Measurements from ENCODE around the gene PRCD.
"Not testable (repeated sequence)": the region's sequence is repeated elsewhere in the genome, so short reads cannot be mapped to it uniquely, and the experiment has no call there.

PRCD gene

DNA sequence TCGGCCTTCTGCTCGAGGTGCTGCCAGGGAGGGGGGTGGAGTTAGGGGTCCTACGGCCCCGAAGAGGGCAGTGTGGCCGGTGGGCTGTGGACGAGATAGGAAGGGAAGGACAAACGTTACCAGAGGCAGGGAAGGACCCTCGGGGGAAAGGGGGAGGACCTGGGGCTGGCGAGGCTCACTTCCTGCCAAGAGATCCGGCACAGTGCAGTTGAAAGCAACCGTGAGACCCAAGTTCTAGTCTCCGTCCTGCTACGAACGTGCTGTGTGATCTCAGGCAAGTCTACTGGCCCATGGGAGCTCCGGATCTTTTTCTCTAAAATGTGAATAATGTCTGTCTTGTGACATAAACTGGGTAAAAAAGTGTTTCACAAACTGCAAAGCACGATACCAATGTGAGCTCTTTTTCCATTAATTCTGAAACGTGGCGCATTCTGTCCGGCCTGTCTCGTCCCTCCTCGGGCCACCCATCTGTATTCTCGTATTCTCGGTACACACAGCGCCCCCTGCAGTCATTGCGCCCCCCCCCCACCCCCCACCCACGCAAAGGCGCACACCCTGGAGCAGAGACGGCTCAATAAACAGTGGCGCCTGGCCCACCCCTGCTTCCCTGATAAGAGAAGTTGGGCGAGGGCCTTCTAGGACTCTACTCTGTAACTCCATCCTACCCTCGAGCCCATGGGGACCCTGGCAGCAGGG lies 11.2 kb upstream of the PRCD start:
- peak overlapping the region; percentile 32 to 53 for H3K9ac ChIP-seq (ENCODE audit: low read depth in 1 of 2, low read length in 2 of 2)
- peaks cover 44 to 51% of the 10 kb centered on the region in 2 donors for H3K4me1 ChIP-seq (ENCODE audit: control insufficient read depth in 2 of 2, insufficient read depth in 2 of 2, low read length in 2 of 2)
- no peaks in the 10 kb centered on the region for H3K9me3 ChIP-seq (ENCODE audit: control insufficient read depth in 2 of 2, low read length in 2 of 2)
- H3K36me3 ChIP-seq (ENCODE audit: control insufficient read depth in 2 of 2, insufficient read depth in 2 of 2, low read length in 2 of 2): no peaks in the 10 kb centered on the region
- H3K27me3 ChIP-seq (ENCODE audit: control insufficient read depth in 2 of 2, insufficient read depth in 2 of 2, low read length in 2 of 2): no peaks in the 10 kb centered on the region
- peak overlapping the region; percentile 73 to 86 for H3K27ac ChIP-seq (ENCODE audit: low read depth in 2 of 2, low read length in 2 of 2)
- peak overlapping the region; percentile 4 to 37 for H3K4me3 ChIP-seq (ENCODE audit: low read length in 2 of 2)

DNA sequence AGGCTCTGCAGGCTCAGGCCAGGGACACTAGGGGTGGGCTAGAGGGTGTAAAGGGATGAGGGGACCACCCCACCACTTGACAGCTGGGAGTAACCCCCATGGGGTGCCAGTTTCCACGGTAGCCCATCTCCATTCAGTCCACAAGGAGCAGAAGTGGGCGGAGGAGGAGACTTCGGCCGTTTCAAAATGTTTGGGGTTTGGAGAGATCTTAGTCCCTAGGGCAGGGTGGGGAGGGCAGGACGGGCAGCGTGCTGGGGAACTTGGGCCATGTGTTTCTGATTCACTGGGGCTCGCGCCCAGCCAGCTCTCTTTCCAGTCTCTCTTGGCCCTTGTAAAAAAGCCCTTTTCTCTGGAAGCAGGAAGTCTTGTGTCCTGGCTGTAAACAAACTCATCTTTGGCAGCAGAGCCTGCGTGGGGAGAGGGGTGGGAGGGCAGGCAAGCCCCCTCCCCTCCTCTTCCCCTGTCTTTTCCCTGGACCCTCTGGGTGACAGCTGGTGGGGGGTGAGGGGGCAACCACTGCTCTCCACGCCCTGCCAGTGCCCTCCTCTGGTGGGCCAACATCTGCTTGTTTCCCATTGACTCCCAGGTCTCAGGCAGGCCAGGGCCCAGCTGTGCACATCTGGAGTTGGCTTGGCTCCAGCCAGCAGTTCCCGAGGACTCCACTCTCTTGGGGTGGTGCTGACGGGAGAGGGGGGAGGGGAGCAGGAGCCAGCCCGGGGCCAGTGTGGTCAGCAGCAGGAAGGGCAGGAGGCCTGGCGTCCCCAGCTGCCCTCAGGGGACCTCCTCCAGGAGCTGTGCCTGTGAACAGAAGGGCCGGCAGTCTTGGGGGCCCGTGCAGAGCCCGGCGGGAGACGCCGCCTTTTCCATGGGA lies 10.4 kb upstream of the PRCD start:
- Histone ChIP-seq H3K9me3 (ENCODE audit: control insufficient read depth in 2 of 2, low read length in 2 of 2) (no peaks in the 10 kb centered on the region), H3K27me3 (ENCODE audit: control insufficient read depth in 2 of 2, insufficient read depth in 2 of 2, low read length in 2 of 2) (no peaks in the 10 kb centered on the region), H3K27ac (ENCODE audit: low read depth in 2 of 2, low read length in 2 of 2) (peak overlapping the region; percentile 73 to 86), H3K4me3 (ENCODE audit: low read length in 2 of 2) (peak overlapping the region in 1 of 2 donors; percentile 27), H3K4me1 (ENCODE audit: control insufficient read depth in 2 of 2, insufficient read depth in 2 of 2, low read length in 2 of 2) (peaks cover 43 to 50% of the 10 kb centered on the region in 2 donors), H3K36me3 (ENCODE audit: control insufficient read depth in 2 of 2, insufficient read depth in 2 of 2, low read length in 2 of 2) (no peaks in the 10 kb centered on the region), H3K9ac (ENCODE audit: low read depth in 1 of 2, low read length in 2 of 2) (peak overlapping the region in 1 of 2 donors; percentile 53)

DNA sequence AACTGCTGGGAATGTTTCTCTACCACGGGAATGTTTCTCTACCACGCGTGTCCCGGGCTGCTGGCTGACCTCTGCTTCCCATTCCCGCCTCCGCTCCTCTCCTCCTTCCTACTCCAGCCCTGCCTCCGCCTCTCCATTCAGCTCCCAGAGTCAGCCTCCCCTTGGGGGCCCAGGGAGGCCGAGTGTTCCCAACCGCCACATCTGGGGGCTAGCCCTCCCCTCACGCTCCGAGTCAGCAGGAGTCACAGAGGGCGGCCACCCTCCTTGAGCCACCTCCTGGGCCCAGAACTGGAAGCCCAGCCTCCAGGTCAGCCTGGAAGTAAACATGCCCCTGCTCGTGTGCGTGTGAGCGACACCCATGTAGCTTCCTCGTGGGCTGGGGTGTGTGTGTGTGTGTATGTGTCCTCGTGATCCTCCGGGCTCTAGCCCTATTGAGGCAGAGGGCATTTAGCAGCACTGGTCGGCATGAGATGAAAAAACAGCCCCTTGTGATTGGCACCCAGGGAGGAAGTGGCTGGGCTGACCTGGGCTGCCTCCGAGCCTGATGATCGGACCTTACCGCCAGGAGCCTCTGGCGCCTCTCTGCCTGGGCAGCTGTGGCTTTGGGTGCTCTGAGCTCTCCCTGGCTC lies 9.6 kb upstream of the PRCD start:
- peak overlapping the region; percentile 73 to 86 for H3K27ac ChIP-seq (ENCODE audit: low read depth in 2 of 2, low read length in 2 of 2)
- H3K4me1 ChIP-seq (ENCODE audit: control insufficient read depth in 2 of 2, insufficient read depth in 2 of 2, low read length in 2 of 2): peaks cover 35 to 44% of the 10 kb centered on the region in 2 donors
- H3K4me3 ChIP-seq (ENCODE audit: low read length in 2 of 2): peak overlapping the region in 1 of 2 donors; percentile 31
- no peaks in the 10 kb centered on the region for H3K36me3 ChIP-seq (ENCODE audit: control insufficient read depth in 2 of 2, insufficient read depth in 2 of 2, low read length in 2 of 2)
- H3K9me3 ChIP-seq (ENCODE audit: control insufficient read depth in 2 of 2, low read length in 2 of 2): no peaks in the 10 kb centered on the region
- peak overlapping the region; percentile 16 to 32 for H3K9ac ChIP-seq (ENCODE audit: low read depth in 1 of 2, low read length in 2 of 2)
- H3K27me3 ChIP-seq (ENCODE audit: control insufficient read depth in 2 of 2, insufficient read depth in 2 of 2, low read length in 2 of 2): no peaks in the 10 kb centered on the region

DNA sequence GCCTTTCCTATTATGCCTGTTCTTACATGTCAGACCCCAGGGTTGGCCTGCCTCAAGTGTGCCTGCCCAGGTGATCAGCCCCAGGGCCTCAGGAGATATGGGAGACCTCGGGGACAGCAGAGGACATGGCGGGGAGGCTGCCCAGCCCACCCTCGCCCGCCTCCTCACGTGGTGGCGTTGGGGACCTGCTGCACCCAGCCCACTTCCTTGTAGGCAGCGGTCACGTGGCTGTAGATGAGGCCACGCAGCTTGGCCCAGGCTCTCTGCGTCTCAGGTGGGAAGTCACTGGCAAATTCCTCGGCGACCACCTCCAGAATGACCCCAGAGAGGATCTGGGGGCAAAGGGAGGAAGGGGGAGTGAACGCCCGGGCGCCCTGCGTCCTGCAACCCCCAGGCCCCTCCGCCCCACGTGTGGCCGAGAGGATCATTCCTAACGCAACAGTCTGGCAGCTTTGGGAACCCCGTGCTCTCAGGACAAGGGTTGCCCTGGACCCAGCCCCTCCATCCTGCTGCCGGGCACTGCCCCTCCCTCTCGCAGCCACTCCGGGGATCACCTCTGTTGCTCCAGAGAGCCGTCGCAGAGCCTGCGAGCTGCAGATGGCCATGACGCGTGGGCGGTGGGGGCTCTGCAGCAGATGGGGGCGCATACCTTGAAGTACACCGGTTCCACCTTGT lies 8.9 kb upstream of the PRCD start:
- peaks cover 35 to 44% of the 10 kb centered on the region in 2 donors for H3K4me1 ChIP-seq (ENCODE audit: control insufficient read depth in 2 of 2, insufficient read depth in 2 of 2, low read length in 2 of 2)
- H3K27ac ChIP-seq (ENCODE audit: low read depth in 2 of 2, low read length in 2 of 2): peak overlapping the region; percentile 73 to 86
- H3K27me3 ChIP-seq (ENCODE audit: control insufficient read depth in 2 of 2, insufficient read depth in 2 of 2, low read length in 2 of 2): peaks cover 0 to under 1% of the 10 kb centered on the region in 2 donors
- peak overlapping the region; percentile 16 to 32 for H3K9ac ChIP-seq (ENCODE audit: low read depth in 1 of 2, low read length in 2 of 2)
- H3K36me3 ChIP-seq (ENCODE audit: control insufficient read depth in 2 of 2, insufficient read depth in 2 of 2, low read length in 2 of 2): no peaks in the 10 kb centered on the region
- no peak overlapping the region for H3K4me3 ChIP-seq (ENCODE audit: low read length in 2 of 2)
- no peaks in the 10 kb centered on the region for H3K9me3 ChIP-seq (ENCODE audit: control insufficient read depth in 2 of 2, low read length in 2 of 2)

DNA sequence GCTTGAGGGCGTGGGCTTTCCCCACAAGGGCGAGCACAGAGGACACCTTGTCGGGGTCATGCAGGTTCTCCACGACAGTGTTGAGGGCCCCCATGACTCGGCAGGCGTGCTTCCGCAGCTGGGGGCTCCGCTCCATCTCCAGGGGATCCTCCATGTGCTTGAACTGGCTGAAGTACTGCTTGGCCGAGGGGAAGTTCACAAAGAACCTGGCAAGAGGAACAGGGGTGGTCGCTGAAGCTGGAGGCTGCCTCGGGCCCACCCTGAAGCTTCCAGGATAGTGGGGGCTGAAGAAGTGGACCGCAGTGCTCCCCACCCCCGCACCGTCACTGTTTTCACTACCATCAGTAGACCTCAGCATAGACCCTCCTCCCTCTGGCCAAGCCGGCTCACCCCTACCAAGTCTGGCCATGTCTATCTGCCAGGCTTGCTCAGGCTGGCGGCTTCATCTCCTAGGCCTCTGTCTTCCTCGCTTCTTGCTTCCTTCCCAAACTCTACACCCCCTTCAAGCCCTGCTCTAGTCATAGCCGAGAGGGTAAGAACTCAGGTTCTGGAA lies 8.3 kb upstream of the PRCD start:
- Histone ChIP-seq H3K4me3 (ENCODE audit: low read length in 2 of 2) (no peak overlapping the region), H3K27ac (ENCODE audit: low read depth in 2 of 2, low read length in 2 of 2) (peak overlapping the region; percentile 73 to 86), H3K9ac (ENCODE audit: low read depth in 1 of 2, low read length in 2 of 2) (no peak overlapping the region), H3K4me1 (ENCODE audit: control insufficient read depth in 2 of 2, insufficient read depth in 2 of 2, low read length in 2 of 2) (peaks cover 35 to 44% of the 10 kb centered on the region in 2 donors), H3K36me3 (ENCODE audit: control insufficient read depth in 2 of 2, insufficient read depth in 2 of 2, low read length in 2 of 2) (no peaks in the 10 kb centered on the region), H3K9me3 (ENCODE audit: control insufficient read depth in 2 of 2, low read length in 2 of 2) (no peaks in the 10 kb centered on the region), H3K27me3 (ENCODE audit: control insufficient read depth in 2 of 2, insufficient read depth in 2 of 2, low read length in 2 of 2) (peaks cover 5 to 6% of the 10 kb centered on the region in 2 donors)

DNA sequence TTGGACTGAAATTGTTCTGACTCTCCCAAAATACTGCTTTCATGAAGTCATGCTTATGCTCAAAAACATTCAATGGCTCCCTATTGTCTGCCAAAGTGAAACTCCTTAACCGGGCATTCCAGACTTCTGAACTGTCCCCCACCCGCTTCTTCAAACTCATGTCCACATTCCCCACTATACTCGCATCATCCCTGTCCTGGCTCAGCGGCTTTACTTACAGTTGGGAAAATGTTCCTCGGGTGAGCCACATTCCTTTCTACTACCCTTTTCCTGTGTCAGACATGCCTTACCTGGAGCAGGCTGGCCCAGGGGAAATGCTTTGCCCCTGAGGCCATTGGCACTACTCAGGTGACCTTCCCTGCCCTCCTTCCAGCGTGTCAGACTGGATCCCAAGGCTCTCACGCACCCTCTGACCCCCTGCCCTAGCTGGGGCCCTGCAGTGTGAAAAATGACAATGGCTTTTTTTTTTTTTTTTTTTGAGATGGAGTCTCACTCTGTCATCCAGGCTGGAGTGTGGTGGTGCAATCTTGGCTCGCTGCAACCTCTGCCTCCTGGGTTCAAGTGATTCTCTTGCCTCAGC lies 7.7 kb upstream of the PRCD start:
- no peak overlapping the region for H3K4me3 ChIP-seq (ENCODE audit: low read length in 2 of 2)
- no peaks in the 10 kb centered on the region for H3K9me3 ChIP-seq (ENCODE audit: control insufficient read depth in 2 of 2, low read length in 2 of 2)
- H3K9ac ChIP-seq (ENCODE audit: low read depth in 1 of 2, low read length in 2 of 2): no peak overlapping the region
- peaks cover 7 to 10% of the 10 kb centered on the region in 2 donors for H3K27me3 ChIP-seq (ENCODE audit: control insufficient read depth in 2 of 2, insufficient read depth in 2 of 2, low read length in 2 of 2)
- H3K36me3 ChIP-seq (ENCODE audit: control insufficient read depth in 2 of 2, insufficient read depth in 2 of 2, low read length in 2 of 2): no peaks in the 10 kb centered on the region
- H3K4me1 ChIP-seq (ENCODE audit: control insufficient read depth in 2 of 2, insufficient read depth in 2 of 2, low read length in 2 of 2): peaks cover 37 to 44% of the 10 kb centered on the region in 2 donors
- H3K27ac ChIP-seq (ENCODE audit: low read depth in 2 of 2, low read length in 2 of 2): peak overlapping the region in 1 of 2 donors; percentile 43

DNA sequence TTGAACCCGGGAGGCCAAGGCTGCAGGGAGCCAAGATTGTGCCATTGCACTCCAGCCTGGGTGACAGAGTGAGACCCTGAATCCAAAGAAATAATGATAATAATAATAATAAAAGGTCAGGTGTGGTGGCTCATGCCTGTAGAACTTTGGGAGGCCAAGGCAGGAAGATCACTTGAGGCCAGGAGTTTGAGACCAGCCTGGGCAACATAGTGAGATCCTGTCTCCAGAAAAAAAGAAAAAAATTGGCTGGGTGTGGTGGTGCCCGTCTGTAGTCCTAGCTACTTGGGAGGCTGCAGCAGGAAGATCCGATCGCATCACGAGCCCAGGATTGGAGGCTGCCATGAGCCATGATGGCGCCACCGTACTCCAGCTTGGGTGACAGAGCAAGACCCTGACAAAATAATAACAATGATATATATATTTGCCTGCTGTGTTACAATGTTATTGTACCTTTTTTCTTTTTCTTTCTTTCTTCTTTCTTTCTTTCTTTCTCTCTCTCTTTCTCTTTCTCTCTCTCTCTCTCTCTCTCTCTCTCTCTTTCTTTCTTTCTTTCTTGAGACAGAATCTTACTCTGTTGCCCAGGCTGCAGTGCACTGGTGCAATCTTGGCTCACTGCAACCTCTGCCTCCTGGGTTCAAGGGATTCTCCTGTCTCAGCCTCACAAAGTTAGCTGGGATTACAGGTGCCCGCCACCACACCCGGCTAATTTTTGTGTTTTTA lies 6.0 kb upstream of the PRCD start:
- peaks cover 13 to 16% of the 10 kb centered on the region in 2 donors for H3K27me3 ChIP-seq (ENCODE audit: control insufficient read depth in 2 of 2, insufficient read depth in 2 of 2, low read length in 2 of 2)
- H3K9ac ChIP-seq (ENCODE audit: low read depth in 1 of 2, low read length in 2 of 2); H3K27ac ChIP-seq (ENCODE audit: low read depth in 2 of 2, low read length in 2 of 2); H3K9me3 ChIP-seq (ENCODE audit: control insufficient read depth in 2 of 2, low read length in 2 of 2); H3K4me3 ChIP-seq (ENCODE audit: low read length in 2 of 2); H3K36me3 ChIP-seq (ENCODE audit: control insufficient read depth in 2 of 2, insufficient read depth in 2 of 2, low read length in 2 of 2): not testable (repeated sequence)
- H3K4me1 ChIP-seq (ENCODE audit: control insufficient read depth in 2 of 2, insufficient read depth in 2 of 2, low read length in 2 of 2): peaks cover 32 to 36% of the 10 kb centered on the region in 2 donors

DNA sequence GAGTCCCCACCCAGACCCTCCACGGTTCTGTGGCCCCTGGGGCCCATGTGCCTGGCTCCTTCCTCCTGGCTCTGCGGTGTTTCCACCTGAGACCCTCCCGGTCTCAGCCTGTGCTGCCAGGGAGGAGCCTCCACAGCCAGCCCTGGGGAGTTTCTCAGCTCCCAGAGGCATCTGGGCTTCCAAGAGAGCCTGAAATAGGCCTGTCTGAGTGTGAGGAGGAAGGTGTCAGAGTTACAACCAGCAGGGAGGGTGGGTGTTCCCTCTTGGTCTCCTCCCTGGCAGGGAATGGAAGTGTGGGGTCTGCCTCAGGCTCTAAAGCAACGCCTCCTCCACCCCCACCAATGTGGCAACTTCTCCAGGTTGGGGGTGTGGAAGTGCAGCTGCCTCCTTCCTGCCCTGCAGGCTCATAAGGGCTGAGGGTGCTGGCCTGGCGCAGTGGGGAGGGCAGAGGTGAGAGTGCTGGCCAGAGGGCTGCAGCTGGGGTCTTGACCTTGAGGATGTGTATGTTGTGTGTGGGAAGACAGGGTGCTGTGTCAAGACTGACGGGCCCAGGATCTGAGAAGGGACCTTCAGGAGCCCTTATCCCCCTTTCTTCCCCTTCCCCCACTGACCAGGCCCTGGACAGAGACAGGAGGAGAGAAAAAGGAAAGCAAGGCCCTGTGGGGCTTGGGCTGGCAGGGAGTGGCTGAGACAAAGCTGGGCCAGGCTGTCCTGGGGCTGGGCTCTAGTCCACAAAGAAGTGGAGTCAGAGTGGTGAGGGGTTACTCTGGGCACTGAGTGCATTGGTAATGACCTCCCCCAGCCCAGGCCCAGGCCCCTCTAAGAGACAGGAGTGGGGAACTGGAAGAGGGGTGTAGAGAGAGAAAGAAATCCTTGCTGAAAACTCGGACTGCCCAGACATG lies 4.8 kb upstream of the PRCD start:
- Histone ChIP-seq H3K4me3 (ENCODE audit: low read length in 2 of 2) (peak overlapping the region in 1 of 2 donors; percentile 52), H3K27me3 (ENCODE audit: control insufficient read depth in 2 of 2, insufficient read depth in 2 of 2, low read length in 2 of 2) (peaks cover 20 to 21% of the 10 kb centered on the region in 2 donors), H3K9ac (ENCODE audit: low read depth in 1 of 2, low read length in 2 of 2) (no peak overlapping the region), H3K4me1 (ENCODE audit: control insufficient read depth in 2 of 2, insufficient read depth in 2 of 2, low read length in 2 of 2) (peaks cover 22 to 24% of the 10 kb centered on the region in 2 donors), H3K27ac (ENCODE audit: low read depth in 2 of 2, low read length in 2 of 2) (peak overlapping the region in 1 of 2 donors; percentile 48), H3K36me3 (ENCODE audit: control insufficient read depth in 2 of 2, insufficient read depth in 2 of 2, low read length in 2 of 2) (no peaks in the 10 kb centered on the region), H3K9me3 (ENCODE audit: control insufficient read depth in 2 of 2, low read length in 2 of 2) (no peaks in the 10 kb centered on the region)
